Measurements from ENCODE around the gene KHDC3L. TPM values are rescaled to one million over a fixed set of nuclear protein-coding genes. Genes with fewer than 3 reads are reported as not detected.

KHDC3L gene, protein sequence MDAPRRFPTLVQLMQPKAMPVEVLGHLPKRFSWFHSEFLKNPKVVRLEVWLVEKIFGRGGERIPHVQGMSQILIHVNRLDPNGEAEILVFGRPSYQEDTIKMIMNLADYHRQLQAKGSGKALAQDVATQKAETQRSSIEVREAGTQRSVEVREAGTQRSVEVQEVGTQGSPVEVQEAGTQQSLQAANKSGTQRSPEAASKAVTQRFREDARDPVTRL
- not detected in 2 replicates for total RNA-seq

DNA sequence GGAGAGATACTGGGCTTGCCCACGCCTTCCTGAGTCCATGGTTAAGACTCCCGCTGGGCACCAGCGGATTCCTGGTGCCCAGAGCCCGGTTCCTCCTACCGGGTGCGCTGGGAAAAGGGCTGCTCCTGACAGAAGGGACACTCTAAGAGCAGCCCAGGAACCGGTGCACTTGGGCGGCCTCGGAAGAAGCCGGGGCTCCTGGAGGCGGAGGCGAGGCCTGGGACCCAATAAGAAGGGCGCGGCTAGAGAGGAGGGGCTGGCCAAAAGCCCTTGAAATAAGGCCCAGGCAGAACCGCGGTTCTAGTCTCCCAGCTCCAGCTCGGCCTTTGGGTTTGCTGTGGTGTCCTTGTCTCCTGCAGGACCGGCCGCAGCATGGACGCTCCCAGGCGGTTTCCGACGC lies at the start of gene KHDC3L:
Gene KHDC3L, plus strand, starts transcription at position 301 of the 400 bp plus-strand sequence. Its CDS starts 72 bp downstream, at position 373.

GRCh38 chr6:73353636-73354593 lies 8.5 kb upstream of the KHDC3L start, which contains the start of gene DPPA5:
Gene DPPA5 (minus strand): TSS chr6:73354276. CDS start chr6:73354225, 51 bp downstream.

GRCh38 chr6:73369563-73369962 lies 7.1 kb downstream of the KHDC3L start, which contains the start of gene OOEP:
Gene OOEP (minus strand): TSS chr6:73369897. CDS start chr6:73369792, 105 bp downstream.

GRCh38 chr6:73394577-73395354 lies 32.3 kb downstream of the KHDC3L start, which contains the start of gene DDX43:
Gene DDX43 (plus strand): TSS chr6:73394828. CDS start chr6:73394906, 78 bp downstream.

Small RNA genes within 50 kb of the gene (small RNA-seq; reads per million reads assigned to genes)
- gene RPL39P3 = not detected

Other genes starting within 250 kb of the KHDC3L start
- 0.26 and 0.54 TPM in 2 replicates for gene KHDC1L, start 137.2 kb upstream of the KHDC3L start, total RNA-seq
- 3.6 and 4.7 TPM in 2 replicates for gene KHDC1, start 99.5 kb upstream of the KHDC3L start, total RNA-seq
- gene DPPA5, start 8.4 kb upstream of the KHDC3L start, total RNA-seq = not detected in 2 replicates
- 0.39 and 0.43 TPM in 2 replicates for gene OOEP, start 7.2 kb downstream of the KHDC3L start, total RNA-seq
- 2.8 and 4.6 TPM in 2 replicates for gene DDX43, start 32.2 kb downstream of the KHDC3L start, total RNA-seq
- gene CGAS, start 89.6 kb downstream of the KHDC3L start, total RNA-seq = 7.2 and 7.9 TPM in 2 replicates
- gene MTO1, start 99.1 kb downstream of the KHDC3L start, total RNA-seq = 37.0 and 42.9 TPM in 2 replicates
- gene EEF1A1, start 158.4 kb downstream of the KHDC3L start, total RNA-seq = 21,304 and 25,157 TPM in 2 replicates